ENCODE results near the gene RND3.

RND3 gene

GRCh38 chr2:150477347-150477746 is 10.1 kb downstream of the RND3 start:
- DNase-seq: no peak
- intact Hi-C loops (cut with DNase I): no loop called here

GRCh38 chr2:150476809-150477302 is 10.6 kb downstream of the RND3 start:
- intact Hi-C loops (cut with DNase I): no loop called here
- DNase-seq: no peak

GRCh38 chr2:150476286-150476685 is 11.2 kb downstream of the RND3 start:
- intact Hi-C loops (cut with DNase I): no loop called here
- no peak for DNase-seq

- no peak for DNase-seq
- intact Hi-C loops (cut with DNase I): no loop called here
These were observed 11.8 kb downstream of the RND3 start for GRCh38 chr2:150475479-150476250.

GRCh38 chr2:150474326-150475074 is 13.0 kb downstream of the RND3 start:
- intact Hi-C loops (cut with DNase I): no loop called here
- no peak for DNase-seq

- DNase-seq: no peak
- intact Hi-C loops (cut with DNase I): no loop called here
These were observed 13.7 kb downstream of the RND3 start for GRCh38 chr2:150473767-150474166.

GRCh38 chr2:150472511-150472899 is 15.0 kb downstream of the RND3 start:
- no peak for DNase-seq
- intact Hi-C loops (cut with DNase I): no loop called here

GRCh38 chr2:150471813-150472510 is 15.5 kb downstream of the RND3 start:
- intact Hi-C loops (cut with DNase I): no loop called here
- no peak for DNase-seq

GRCh38 chr2:150470435-150470834 is 17.0 kb downstream of the RND3 start:
- intact Hi-C loops (cut with DNase I): no loop called here

GRCh38 chr2:150469706-150470274 is 17.7 kb downstream of the RND3 start:
- intact Hi-C loops (cut with DNase I): no loop called here
- no peak for DNase-seq

More at GRCh38 chr2:150470435-150470834, 17.0 kb downstream of the RND3 start:
- DNase-seq: no peak

- intact Hi-C loops (cut with DNase I): no loop called here
These were observed 19.0 kb downstream of the RND3 start for GRCh38 chr2:150468350-150468960.

GRCh38 chr2:150467621-150467963 is 19.9 kb downstream of the RND3 start:
- intact Hi-C loops (cut with DNase I): no loop called here
- no peak for DNase-seq

More at GRCh38 chr2:150468350-150468960, 19.0 kb downstream of the RND3 start:
- no peak for DNase-seq

- DNase-seq: no peak
- intact Hi-C loops (cut with DNase I): no loop called here
These were observed 20.5 kb downstream of the RND3 start for GRCh38 chr2:150466741-150467620.

- DNase-seq: no peak
- intact Hi-C loops (cut with DNase I): no loop called here
These were observed 21.5 kb downstream of the RND3 start for GRCh38 chr2:150465703-150466569.

- intact Hi-C loops (cut with DNase I): no loop called here
These were observed 22.5 kb downstream of the RND3 start for GRCh38 chr2:150464986-150465385.

GRCh38 chr2:150464270-150464669 is 23.2 kb downstream of the RND3 start:
- no peak for DNase-seq
- intact Hi-C loops (cut with DNase I): no loop called here

More at GRCh38 chr2:150464986-150465385, 22.5 kb downstream of the RND3 start:
- DNase-seq: no peak

- intact Hi-C loops (cut with DNase I): no loop called here
- no peak for DNase-seq
These were observed 24.7 kb downstream of the RND3 start for GRCh38 chr2:150462770-150463169.

GRCh38 chr2:150459281-150459680 is 28.2 kb downstream of the RND3 start:
- no peak for DNase-seq
- intact Hi-C loops (cut with DNase I): no loop called here

All from posterior cingulate gyrus (tissue), 11 donors.